Activated CD4-positive, alpha-beta T cell treated with anti-CD3 and anti-CD28 coated beads, Interleukin-2, Interleukin-6, amounts not matched to agents 100 ng/mL and 50 ng/mL, durations not matched to agents 16 hours and 8 hours (primary cell): ENCODE measurements around the gene CDK5RAP1.
"Not testable (repeated sequence)": the region's sequence is repeated elsewhere in the genome, so short reads cannot be mapped to it uniquely, and the experiment has no call there.

Experiments
- DNase-seq: peaks from one replicate; pipeline ENCODE4 v3.0.0-alpha.2; 2020

CDK5RAP1 gene, protein sequence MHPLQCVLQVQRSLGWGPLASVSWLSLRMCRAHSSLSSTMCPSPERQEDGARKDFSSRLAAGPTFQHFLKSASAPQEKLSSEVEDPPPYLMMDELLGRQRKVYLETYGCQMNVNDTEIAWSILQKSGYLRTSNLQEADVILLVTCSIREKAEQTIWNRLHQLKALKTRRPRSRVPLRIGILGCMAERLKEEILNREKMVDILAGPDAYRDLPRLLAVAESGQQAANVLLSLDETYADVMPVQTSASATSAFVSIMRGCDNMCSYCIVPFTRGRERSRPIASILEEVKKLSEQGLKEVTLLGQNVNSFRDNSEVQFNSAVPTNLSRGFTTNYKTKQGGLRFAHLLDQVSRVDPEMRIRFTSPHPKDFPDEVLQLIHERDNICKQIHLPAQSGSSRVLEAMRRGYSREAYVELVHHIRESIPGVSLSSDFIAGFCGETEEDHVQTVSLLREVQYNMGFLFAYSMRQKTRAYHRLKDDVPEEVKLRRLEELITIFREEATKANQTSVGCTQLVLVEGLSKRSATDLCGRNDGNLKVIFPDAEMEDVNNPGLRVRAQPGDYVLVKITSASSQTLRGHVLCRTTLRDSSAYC

DNA sequence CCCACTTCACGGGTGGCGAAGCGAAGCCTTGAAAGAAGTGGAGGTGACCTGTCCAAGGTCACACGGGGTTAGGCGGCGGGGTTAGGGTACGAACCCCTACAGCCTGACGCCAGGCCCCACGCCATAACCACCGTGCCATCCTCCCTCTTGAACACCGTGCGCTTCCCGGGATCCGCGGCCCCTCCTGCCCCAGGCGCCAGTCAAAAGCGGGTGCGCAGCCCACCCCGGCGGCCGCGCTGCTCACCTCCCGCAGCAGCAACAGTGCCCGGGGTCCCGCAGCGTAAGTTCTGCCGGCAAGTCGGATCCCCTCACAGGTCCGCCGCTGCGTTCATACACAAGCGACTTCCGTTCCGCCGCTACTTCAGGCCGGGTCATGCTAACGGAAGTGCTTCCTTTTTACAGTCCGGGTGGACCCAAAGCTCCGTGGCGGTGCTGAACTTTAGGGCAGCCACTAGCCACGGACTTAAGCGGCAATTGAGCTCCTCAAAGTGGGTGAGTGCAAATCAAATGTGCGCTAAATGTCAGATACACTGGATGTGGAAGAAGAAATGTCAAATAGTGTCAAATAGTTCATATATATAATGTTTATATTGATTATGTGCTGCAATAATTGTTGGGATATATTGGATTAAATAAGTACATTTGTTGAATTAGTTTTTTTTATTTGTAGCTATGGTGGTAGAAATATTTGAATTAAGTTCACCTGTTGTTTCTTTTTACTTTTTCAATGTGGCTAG is at the start of gene CDK5RAP1:
Gene CDK5RAP1 (minus strand): TSS at position 336 of the 737 bp plus-strand sequence. CDS start 4,455 bp downstream, outside the sequence.
- peak; percentile 92 for DNase-seq

DNA sequence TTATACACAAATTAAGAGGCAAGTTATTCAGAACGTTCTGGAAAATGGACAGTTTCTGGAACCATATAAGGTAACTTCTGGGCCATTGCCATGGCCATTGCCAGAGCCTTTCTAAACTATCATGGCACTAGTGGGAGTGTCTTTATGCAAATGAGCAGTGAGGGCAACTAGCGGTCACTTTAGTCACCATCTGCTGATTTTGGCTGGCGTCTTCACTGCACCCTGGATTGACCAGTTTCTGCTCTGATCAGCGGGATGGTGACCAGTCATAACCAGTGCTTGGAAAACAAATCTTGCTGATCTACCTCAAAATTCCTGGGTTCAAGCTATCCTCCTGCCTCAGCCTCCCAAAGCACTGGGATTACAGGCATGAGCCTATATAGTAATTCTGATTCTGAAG is 49.5 kb upstream of the CDK5RAP1 start:
- DNase-seq = no peak

DNA sequence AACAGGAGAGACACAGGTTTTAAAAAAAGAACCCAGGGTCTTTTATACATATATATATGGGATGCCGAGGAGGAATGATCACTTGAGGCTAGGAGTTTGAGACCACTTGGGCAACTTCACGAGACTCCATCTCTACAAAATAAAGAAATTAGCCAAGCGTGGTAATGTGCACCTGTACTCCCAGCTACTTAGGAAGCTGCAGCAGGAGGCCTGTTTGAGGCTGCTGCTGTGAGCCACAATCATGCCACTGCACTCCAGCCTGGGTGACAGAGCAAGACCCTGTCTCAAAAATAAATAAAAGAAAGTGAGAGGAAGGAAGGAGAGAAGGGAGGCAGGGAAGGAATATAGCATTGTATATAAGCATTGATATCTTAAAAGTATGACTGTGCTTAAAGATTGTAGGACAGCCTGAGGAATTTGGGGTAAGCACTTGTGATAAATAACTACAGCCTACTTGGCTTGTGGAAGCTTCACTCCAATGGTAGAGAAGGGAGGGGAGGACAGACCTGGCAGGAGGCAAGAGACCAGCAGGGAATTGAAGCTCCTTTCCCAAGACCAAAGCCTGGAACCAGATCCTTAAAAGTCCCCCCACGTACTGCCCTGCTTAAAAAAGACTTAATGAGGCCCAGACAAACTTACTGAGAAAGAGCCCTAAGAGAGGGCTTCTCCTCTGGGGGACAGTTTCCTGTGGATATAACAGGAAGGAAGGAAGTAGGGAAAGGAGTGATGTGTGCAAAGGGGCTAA is 44.7 kb upstream of the CDK5RAP1 start:
- DNase-seq = no peak

DNA sequence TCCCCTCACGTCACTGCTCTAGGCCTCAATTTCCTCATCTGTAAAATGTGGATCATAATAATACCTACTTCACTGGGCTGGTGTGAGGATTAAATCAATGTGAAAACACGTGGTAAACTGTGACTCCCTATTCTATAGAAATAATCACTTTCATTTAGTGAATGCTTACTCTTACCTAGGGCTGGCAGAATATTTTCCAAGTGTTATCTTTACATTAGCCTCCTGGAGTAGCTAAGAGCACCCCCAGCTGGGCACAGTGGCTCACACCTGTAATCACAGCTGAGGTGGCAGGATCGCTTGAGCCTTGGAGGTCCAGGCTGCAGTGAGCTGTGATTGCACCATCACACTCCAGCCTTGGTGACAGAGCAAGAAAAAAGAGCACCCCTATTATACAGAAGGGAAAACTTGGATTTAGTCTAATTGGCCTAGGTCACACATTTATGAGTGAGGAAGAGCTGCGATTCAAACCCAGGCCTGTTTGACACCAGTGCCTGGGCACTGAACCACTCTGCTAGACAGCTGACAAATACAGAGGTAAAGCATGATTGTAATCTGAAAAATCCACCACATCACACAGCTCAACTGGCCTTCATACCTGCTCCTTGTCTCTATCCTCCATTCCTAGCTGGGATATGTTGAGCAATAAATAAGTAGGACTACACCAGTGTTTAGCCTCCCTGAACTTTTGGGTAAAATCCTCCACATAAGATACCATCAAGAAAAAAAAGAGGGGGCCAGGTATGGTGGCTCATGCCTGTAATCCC is 43.7 kb upstream of the CDK5RAP1 start:
- DNase-seq = peak; percentile 44

DNA sequence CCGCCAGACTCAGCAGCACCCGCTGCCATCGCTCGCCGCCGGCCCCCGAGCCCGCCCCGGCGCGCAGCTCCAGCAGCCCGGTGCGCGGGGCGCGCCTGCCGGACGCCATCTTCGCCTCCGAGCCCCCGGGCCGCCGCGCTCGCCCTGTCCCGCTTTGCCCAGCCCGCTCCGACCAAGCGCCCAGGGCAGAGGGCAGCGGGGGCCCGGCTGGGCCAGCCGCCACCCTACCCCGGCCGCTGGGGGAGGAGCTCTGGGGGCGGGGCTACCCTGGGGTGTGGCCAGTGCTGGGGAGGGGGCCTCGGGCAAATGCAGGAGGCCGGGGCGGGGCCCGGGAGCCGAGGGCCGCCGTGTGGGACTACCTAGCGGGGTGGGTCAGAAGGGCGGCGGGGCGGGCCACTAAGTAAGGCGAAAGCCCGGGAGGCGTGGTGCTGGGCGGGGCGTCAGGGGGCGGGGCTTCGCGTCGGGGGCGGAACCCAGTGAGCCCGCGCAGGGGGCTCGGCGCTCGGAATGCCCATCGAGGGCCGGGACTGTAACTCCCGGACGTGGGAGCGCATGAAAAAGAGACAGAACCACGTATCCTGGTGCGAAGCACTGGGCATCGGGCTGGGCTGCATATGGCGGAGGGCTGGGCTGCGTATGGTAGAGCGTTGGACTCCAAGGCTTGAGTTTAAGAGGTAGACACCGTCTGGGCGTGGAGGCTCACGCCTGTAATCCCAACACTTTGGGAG is 42.4 kb upstream of the CDK5RAP1 start, which contains the start of gene SNTA1:
Gene SNTA1 (minus strand): TSS at position 252 of the 728 bp plus-strand sequence. CDS start 143 bp downstream, at position 109.
- DNase-seq = peak; percentile 93

DNA sequence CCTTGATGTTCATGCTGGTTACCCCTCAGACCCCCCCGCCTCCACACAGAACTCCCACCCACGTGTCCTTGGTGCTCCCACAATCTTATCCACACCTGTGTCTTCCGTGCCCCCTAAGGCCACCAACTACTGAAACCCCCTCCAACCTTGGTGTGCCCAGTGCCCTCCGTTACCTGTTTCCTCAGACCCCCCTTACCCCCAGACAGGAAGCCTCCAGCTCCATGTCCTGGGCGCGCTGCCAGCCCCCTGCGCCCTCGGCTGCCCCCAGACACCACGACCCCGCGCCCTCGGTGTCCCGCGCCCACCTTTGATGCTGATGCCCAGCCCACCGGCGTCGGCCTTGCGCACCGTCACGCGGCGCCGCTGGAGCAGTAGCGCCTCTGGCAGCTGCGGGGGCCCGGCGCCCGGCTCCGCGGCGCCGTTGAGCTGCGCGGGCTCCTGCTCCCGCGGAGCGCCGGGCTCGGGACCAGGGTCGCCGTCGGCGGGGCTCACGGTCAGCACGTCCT is 41.7 kb upstream of the CDK5RAP1 start:
- DNase-seq = peak; percentile 9

DNA sequence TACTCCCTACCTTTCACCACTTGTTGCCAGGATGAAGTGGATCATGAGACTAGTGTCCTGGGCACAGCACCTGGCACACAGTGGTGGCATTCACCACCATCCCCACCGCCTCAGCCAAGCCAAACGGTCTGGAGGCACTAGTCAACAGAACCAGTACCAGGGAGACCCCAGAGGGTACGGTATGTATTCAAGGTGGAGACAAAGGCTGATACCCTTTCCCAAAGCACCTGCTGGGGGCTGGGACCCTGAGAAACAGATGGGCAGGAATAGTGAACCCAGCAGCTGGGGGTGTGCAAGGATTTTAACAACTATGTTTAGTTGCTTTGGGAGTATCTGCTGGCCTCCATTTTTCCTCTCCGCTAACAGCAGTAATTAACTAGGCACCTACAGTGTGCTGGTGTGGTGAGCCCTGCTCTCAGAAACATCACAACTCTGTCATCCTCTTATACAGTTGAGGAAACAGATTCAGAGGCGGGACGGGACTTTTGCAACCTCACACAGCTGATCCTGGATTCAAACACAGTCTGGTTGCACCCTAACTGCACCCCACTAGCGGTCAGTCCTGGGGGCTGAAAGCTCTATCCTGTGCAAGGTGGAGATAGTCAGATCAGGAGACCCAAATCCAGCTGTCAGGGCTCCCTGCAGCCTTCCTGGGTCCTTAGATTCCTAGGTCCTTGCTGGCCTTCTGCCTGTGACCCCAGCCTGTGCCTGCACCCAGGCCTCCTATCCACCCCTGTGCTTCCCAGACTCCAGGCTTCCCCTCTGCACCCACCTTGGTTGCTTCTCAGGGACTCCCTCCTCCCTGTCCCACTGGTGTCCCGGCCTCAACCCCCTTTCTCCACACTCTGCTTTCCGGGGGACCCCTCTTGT is 41.1 kb upstream of the CDK5RAP1 start:
- DNase-seq = no peak

DNA sequence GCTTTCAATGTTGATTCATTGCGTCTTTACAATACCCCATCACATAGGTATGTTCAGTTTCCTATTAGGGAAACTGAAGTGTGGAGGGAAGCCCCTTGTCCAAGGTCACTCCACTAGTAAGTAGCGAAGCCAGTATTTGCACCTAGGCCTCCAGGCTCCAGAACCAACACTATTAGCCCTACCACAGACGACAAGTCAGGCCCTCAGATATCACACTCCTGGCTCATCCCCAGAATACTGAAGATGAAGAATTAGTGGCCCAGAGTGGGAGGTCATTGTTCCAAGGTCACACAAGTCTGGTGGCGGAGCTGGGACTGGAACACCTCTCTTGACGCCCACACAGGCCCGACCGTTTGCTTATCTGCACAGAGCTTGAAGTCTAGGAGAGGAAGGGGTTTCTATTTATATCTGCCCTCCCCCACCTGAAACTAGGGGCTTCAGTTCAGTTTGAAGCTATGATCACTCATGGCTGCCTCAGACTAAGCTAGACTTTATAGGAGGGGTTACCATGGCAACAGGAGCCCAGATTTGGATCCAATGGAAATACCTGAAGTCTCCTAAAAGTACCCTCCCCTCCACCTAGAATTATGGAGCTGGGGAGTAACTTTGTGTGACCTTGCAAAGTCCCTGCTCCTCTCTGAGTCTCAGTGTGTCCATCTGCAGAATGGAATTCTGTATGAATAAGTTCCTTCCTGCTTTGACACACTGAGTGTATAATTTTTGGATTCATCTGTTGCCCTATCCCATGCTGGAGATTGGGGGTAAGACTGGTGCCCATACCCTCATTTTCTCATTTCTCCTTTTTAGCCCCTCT is 40.0 kb upstream of the CDK5RAP1 start:
- no peak for DNase-seq

DNA sequence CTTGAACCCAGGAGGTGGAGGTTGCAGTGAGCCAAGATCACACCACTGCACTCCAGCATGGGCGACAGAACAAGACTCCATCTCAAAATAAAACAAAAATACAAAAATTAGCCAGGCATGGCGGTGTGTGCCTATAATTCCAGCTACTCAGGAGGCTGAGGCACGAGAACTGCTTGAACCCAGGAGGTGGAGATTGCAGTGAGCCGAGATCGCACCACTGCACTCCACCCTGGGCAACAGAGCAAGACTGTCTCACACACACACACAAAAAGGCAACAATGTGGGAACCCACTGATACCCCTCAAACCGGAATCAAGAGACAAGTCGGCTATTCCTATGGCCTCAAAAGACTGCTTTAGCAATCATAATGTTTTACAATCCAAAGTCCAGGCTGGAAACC is 39.2 kb upstream of the CDK5RAP1 start:
- DNase-seq = not testable (repeated sequence)

DNA sequence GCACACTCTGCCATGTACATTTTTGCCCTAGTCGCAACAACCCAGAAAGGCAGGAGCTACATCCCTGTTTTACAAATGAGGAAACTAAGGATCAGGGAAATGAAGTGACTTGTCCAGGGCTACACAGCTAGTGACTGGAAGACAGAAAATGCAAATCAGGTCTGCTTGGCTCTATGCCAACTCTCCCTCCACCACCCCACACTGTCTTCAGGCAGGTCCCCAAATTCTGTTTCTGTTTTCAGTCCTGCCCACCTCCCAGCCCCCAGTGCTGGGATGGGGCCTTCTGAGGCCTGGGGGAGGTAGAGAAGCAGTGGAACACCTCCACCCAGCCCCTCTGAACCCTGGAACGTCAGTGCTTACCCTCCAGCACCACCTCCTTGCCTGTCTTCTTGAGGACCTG is 37.2 kb upstream of the CDK5RAP1 start:
- no peak for DNase-seq

DNA sequence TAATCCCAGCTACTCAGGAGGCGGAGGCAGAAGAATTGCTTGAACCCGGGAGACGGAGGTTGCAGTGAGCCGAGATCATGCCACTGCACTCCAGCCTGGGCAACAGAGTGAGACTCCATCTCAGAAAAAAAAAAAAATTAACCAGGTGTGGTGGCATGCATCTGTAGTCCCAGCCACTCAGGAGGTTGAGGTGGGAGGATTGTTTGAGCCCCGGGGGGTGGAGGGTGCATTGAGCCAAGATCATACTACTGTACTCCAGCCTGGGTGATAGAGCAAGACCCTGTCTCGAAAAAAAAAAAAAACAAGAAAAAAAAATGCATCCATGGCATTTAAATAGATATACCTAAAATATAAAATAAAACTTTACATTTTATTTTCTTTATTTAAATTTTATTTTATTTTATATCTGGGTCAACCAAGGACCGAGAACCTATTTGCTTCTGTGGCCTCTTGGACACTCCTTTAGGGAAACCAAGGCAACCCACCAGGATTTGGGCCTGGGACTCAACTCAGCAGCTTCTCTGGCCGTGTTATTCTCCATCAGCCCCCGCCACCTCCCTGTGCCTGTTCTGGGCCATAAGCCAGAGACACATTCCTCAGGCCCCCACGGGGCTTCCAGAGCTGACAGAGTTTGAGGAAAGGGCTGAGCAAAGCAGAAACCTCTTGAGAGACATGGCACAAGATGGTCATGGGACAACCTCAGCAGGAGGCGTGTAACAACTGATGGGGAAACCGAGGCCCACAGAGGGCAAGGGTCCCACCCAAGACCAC is 36.0 kb upstream of the CDK5RAP1 start:
- no peak for DNase-seq

DNA sequence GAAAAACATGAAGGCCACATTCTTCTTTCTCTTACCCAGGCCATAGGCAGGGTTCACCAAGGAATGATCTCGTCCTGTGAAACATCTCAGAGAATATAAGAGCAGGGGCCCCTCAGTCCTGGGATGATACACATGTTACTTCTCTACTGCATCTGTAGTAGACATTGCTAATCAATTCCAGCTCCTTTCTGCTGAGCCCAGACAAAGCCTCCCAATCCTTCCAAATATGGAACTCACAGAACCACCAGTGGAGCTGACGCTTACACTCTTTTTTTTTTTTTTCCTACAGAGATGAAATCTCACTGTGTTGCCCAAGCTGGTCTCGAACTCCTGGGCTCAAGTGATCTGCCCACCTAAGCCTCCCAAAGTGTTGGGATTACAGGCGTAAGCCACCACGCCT is 33.1 kb upstream of the CDK5RAP1 start:
- DNase-seq = no peak

DNA sequence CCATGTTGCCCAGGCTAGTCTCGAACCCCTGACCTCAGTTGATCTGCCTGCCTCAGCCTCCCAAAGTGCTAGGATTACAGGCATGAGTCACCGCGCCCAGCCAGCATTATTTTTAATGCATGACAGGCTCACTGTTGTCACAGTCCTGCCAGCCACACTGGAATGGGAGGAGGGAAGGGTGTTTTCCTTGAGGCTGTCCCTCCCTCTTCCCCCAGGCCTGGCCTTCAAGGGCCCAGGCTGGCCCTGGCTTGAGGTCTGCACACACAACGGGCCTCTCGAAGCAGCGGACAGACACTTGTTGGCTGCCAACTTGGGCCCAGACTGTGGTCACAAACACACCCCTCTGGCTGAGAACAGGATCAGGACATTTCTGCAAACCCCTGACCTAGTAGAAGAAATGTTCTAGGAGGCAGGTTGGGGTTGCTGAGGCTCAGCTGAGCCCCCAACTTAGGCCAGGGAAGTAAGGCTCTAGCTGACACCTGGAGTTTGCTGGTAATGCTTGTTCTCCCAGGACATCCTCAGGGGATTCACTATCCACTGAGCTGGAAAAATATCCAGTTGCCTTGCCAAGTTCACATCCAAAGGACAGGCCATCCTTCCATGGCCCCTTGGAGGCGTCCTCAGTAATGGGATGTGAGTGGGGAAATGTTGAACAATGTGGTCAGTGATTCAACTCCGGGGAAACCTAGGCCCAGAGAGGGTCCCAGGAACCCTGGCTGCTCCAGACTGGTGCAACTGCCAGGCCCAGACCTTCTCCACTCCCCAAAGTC is 32.3 kb upstream of the CDK5RAP1 start:
- no peak for DNase-seq

DNA sequence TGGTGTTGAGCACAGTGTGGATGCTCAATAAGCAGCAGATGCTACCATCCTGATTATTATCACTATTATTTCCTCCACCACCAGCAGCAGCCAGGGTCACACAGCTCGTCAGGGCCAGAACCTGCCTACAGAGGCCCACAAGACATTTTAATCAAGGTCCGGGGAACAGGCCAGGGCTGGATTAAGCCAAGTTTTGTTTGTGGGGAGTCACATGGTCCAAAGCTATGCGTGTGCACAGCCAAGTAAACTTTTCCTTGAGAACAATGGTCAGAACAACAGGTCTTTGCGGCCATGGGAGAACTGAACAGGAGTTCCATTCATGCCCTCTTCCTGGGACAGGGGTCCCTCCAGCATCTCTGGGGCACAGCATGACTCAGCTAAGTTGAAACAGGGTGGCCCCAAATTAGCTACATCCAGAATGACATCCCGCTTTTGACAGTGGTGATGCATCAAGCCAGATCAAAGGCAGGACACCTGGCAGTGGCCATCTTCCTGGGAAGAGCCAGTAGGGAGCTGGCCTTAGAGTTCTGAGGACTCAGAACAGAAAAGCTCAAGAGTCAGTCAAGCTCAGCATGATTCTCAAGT is 30.6 kb upstream of the CDK5RAP1 start:
- no peak for DNase-seq

DNA sequence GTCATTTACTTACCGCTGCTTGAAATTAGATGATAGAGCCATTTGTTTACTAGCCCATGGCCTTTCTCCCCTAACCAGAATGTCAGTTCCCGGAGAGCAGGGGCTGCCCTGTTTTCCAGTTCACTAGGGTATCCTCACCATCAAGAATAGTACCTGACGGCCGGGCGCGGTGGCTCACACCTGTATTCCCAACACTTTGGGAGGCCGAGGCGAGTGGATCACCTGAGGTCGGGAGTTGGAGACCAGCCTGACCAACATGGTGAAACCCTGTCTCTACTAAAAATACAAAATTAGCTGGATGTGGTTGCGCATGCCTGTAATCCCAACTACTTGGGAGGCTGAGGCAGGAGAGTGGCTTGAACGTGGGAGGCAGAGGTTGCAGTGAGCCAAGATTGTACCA is 22.6 kb upstream of the CDK5RAP1 start:
- not testable (repeated sequence) for DNase-seq

DNA sequence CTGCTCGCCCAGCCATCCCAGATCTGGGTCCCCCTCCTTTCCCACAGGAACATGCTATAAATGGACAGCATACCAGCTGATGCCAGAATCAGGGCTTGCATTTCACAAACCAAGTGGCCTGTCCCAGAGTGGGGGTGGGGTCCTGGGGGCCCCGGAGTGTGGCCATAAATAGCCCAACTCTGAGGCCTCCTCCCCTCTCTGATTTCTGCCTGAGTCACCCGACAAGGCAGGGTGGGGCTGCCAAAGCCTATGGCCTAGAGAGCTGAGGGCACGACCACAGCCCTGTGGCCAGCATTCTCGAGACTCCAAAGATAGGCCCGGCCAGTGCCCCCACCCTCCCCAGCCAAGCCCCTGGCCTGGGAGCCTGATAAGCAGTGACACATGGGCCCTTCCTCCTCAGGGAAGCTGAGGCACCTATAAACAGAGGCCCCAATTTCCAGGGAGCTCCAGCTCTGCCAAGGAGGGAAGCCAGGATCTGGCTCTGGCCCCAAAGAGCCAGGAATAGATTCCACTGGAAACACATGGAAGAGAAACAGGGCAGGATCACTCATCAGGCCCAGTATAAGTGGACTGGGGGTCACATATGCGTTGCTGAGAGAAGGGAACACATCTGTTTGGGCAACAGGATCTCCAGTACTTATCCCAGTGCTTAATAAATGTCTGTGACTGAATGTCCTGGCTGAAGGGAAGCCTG is 22.0 kb upstream of the CDK5RAP1 start:
- no peak for DNase-seq
